ENCODE data around the gene AGPAT3. TPM values are rescaled to one million over a fixed set of nuclear protein-coding genes. Genes with fewer than 3 reads are reported as not detected.

Gene AGPAT3
- total and polyA plus RNA-seq, 10 of the 15 experiments (the other 5 are each of a cell fraction or from before 2014, with no cell fraction given): 1.2 to 110 (median 30.8) TPM

DNA sequence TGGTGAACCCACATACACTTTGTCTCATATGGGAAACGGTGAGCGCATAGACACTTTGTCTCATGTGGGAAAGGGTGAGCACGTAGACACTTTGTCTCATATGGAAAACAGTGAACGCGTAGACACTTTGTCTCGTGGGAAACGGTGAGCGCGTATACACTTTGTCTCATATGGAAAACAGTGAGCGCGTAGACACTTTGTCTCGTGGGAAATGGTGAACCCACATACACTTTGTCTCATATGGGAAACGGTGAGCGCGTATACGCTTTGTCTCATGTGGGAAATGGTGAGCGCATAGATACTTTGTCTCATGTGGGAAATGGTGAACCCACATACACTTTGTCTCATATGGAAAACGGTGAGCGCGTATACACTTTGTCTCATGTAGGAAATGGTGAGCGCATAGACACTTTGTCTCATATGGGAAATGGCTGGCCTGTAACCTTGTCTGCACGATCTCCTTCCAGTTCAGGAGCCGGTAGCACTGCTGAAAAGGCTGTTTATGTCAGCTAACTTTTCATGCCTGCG lies 96.4 kb downstream of the AGPAT3 start:
- TF ChIP-seq, protein P1, sequence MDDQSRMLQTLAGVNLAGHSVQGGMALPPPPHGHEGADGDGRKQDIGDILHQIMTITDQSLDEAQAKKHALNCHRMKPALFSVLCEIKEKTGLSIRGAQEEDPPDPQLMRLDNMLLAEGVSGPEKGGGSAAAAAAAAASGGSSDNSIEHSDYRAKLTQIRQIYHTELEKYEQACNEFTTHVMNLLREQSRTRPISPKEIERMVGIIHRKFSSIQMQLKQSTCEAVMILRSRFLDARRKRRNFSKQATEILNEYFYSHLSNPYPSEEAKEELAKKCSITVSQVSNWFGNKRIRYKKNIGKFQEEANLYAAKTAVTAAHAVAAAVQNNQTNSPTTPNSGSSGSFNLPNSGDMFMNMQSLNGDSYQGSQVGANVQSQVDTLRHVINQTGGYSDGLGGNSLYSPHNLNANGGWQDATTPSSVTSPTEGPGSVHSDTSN (IDR thresholded peaks at IDR 0.05; ENCODE audit: insufficient replicate concordance, low read depth, low read length): peak; percentile 8
- no peak for TF ChIP-seq IKZF1 (conservative IDR thresholded peaks at IDR 0.05)
- TF ChIP-seq, protein P2, sequence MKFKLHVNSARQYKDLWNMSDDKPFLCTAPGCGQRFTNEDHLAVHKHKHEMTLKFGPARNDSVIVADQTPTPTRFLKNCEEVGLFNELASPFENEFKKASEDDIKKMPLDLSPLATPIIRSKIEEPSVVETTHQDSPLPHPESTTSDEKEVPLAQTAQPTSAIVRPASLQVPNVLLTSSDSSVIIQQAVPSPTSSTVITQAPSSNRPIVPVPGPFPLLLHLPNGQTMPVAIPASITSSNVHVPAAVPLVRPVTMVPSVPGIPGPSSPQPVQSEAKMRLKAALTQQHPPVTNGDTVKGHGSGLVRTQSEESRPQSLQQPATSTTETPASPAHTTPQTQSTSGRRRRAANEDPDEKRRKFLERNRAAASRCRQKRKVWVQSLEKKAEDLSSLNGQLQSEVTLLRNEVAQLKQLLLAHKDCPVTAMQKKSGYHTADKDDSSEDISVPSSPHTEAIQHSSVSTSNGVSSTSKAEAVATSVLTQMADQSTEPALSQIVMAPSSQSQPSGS (IDR thresholded peaks at IDR 0.05; ENCODE audit: low read length): 0 out of 2 replicates have a peak, but pooled peaks have one; percentile 19
- TF ChIP-seq SIX5 (IDR thresholded peaks at IDR 0.05; ENCODE audit: low read depth, low read length, severe bottlenecking): no peak
- TF ChIP-seq BCL3 (IDR thresholded peaks at IDR 0.05; ENCODE audit: borderline replicate concordance, insufficient read depth, low read depth, low read length, poor library complexity, severe bottlenecking): peak; percentile 96
- peak; percentile 40 for TF ChIP-seq NFIC (IDR thresholded peaks at IDR 0.05; ENCODE audit: low read depth, low read length)
- ATAC-seq (no peak), FAIRE-seq (peak; percentile 23), DNase-seq (ENCODE audit: low read depth, low spot score) (no peak)
- Histone ChIP-seq H3K79me2 (ENCODE audit: control insufficient read depth, insufficient read depth, low read length) (peaks cover 12% of the 10 kb centered on the region), H3K4me1 (ENCODE audit: control insufficient read depth, insufficient read depth, low read length) (peaks cover 25% of the 10 kb centered on the region), H3K9me3 (replicated peaks; ENCODE audit: control insufficient read depth, insufficient read depth, low read length) (no peaks in the 10 kb centered on the region; the same call in 2 of the 3 replicates), H3K27ac (ENCODE audit: control insufficient read depth, insufficient read depth) (no peak overlapping the region), H3K4me2 (ENCODE audit: control insufficient read depth, insufficient read depth) (no peak overlapping the region), H3K27me3 (replicated peaks in 1 of 2; ENCODE audit: control insufficient read depth in 2 of 2, insufficient read depth in 2 of 2, low read length in 1 of 2) (no peaks in the 10 kb centered on the region), H4K20me1 (ENCODE audit: control insufficient read depth, insufficient read depth) (no peaks in the 10 kb centered on the region), H3K4me3 (no peak overlapping the region), H2AFZ (ENCODE audit: control insufficient read depth, low read depth, low read length) (no peak overlapping the region), H3K9ac (ENCODE audit: control insufficient read depth, insufficient read depth, low read length) (no peak overlapping the region), H3K36me3 (ENCODE audit: control insufficient read depth in 2 of 2, insufficient read depth in 2 of 2, low read length in 1 of 2) (peaks cover 13 to 31% of the 10 kb centered on the region in 2 experiments)
- POLR2A ChIA-PET: no interaction called here
- RAD21 ChIA-PET (ENCODE audit: unreplicated experiment): no interaction called here
- CTCF ChIA-PET: interaction anchor here (0.6 kb wide), 1 partner anchor 117 kb away, joined by 3 read pairs; no protein-coding TSS in a partner anchor
- SMC1A ChIA-PET (ENCODE audit: uncharacterized antibody, unreplicated experiment): no interaction called here
- BruUV-seq (replicated peaks): TSS peak; percentile 49
- intact Hi-C loops (cut with micrococcal nuclease; ENCODE audit: unreplicated experiment): no loop called here
- in situ Hi-C loops (cut with MboI): no loop called here
- WGBS (ENCODE audit: insufficient coverage, insufficient replicate concordance, low lambda C conversion rate, missing lambda C conversion rate): 84% methylated on average over 24 of the region's 24 CpGs
